Measurements from ENCODE around the gene BLVRA.

The BLVRA gene

GRCh38 chr7:43752411-43752810, 6.1 kb upstream of the BLVRA start:
- no peak overlapping the region for H3K27ac ChIP-seq
- no peak for TF ChIP-seq CTCF (IDR thresholded peaks at IDR 0.05)
- no peak for DNase-seq (ENCODE audit: low spot score)
- no peak overlapping the region for H3K4me3 ChIP-seq

GRCh38 chr7:43753271-43753810, 5.1 kb upstream of the BLVRA start:
- Histone ChIP-seq H3K27ac (no peak overlapping the region), H3K4me3 (no peak overlapping the region)
- no peak for TF ChIP-seq CTCF (IDR thresholded peaks at IDR 0.05)
- DNase-seq (ENCODE audit: low spot score) = no peak

- TF ChIP-seq CTCF (IDR thresholded peaks at IDR 0.05) = no peak
- Histone ChIP-seq H3K27ac (no peak overlapping the region), H3K4me3 (no peak overlapping the region)
- no peak for DNase-seq (ENCODE audit: low spot score)
Observed at GRCh38 chr7:43753843-43754242, 4.6 kb upstream of the BLVRA start.

- no peak for TF ChIP-seq CTCF (IDR thresholded peaks at IDR 0.05)
- no peak overlapping the region for H3K27ac ChIP-seq
- H3K4me3 ChIP-seq = no peak overlapping the region
- DNase-seq (ENCODE audit: low spot score) = no peak
Observed at GRCh38 chr7:43754596-43754995, 3.9 kb upstream of the BLVRA start.

GRCh38 chr7:43756368-43757072, 2.0 kb upstream of the BLVRA start:
- H3K4me3 ChIP-seq = no peak overlapping the region
- H3K27ac ChIP-seq = peak overlapping the region in 1 of 2 donors; percentile 51
- DNase-seq (ENCODE audit: low spot score) = no peak
- TF ChIP-seq CTCF (IDR thresholded peaks at IDR 0.05) = no peak

- H3K27ac ChIP-seq = peak overlapping the region in 1 of 2 donors; percentile 51
- no peak for DNase-seq (ENCODE audit: low spot score)
- H3K4me3 ChIP-seq = no peak overlapping the region
Observed at GRCh38 chr7:43757073-43757720, 1.3 kb upstream of the BLVRA start.

More at GRCh38 chr7:43757073-43757720, 1.3 kb upstream of the BLVRA start:
- no peak for TF ChIP-seq CTCF (IDR thresholded peaks at IDR 0.05)

Data from coronary artery (tissue), 2 donors.